SK-N-SH (cell line): ENCODE results near the gene KLF3. TPM values are rescaled to one million over a fixed set of nuclear protein-coding genes. Genes with fewer than 3 reads are reported as not detected.

Source experiments
- CTCF ChIA-PET: fragments of 300-600, 350-600 bp; formaldehyde crosslinking; extraction: SDS; loops from one replicate; lab custom pipeline; 2021; lab: Yijun Ruan, JAX
- POLR2A ChIA-PET: fragments of 350-600 bp; sonication (Branson Sonifier 250); formaldehyde crosslinking; extraction: SDS; loops from one replicate; lab custom pipeline; 2020; ENCODE audit warnings: antibody characterized with exemption, inconsistent platforms; lab: Yijun Ruan, JAX
- DNase-seq: peaks from one replicate; pipeline ENCODE4 v3.0.0; 2012
- H2AFZ ChIP-seq: fragments of 200-600 bp; sonication (generic); 2 replicates; pipeline ENCODE4 v1.8.1; 2016; ENCODE audit warnings: antibody characterized with exemption, mild to moderate bottlenecking, low read depth
- H3F3A ChIP-seq: fragments of 200-600 bp; sonication (generic); replicated peaks from 2 replicates; pipeline ENCODE3; 2016; ENCODE audit warnings: antibody characterized with exemption, mild to moderate bottlenecking; ENCODE audit not compliant: insufficient read depth
- H3K27ac ChIP-seq, 2 experiments: fragments of 200-500 bp in 1 of 2; fragments of 200-600 bp in 1 of 2; sonication (Bioruptor generic) in 1 of 2; sonication (generic), shearing (Covaris generic) in 1 of 2; 2 replicates each; pipeline versions ENCODE4 v1.5.1 to v1.6.1; 2014 to 2016; ENCODE audit warnings: low read depth in 2 of 2, inconsistent platforms in 1 of 2, low read length in 1 of 2, mild to moderate bottlenecking in 1 of 2, mixed read lengths in 1 of 2
- H3K27me3 ChIP-seq: fragments of 200-600 bp; sonication (generic), shearing (Covaris generic); 2 replicates; pipeline ENCODE4 v1.6.1; 2016; ENCODE audit warnings: mixed run types; ENCODE audit not compliant: insufficient read depth
- H3K36me3 ChIP-seq, 2 experiments: fragments of 200-500 bp in 1 of 2; fragments of 200-600 bp in 1 of 2; sonication (Bioruptor generic) in 1 of 2; sonication (generic) in 1 of 2; replicated peaks in 1 of 2; 2 replicates each; pipeline versions ENCODE3 to v1.5.1; 2014 to 2016; ENCODE audit warnings: low read length in 1 of 2, mild to moderate bottlenecking in 1 of 2; ENCODE audit not compliant: insufficient read depth in 2 of 2, control insufficient read depth in 1 of 2
- H3K4me1 ChIP-seq, 2 experiments: fragments of 200-500 bp in 1 of 2; fragments of 200-600 bp in 1 of 2; sonication (Bioruptor generic) in 1 of 2; sonication (generic), shearing (Covaris generic) in 1 of 2; 2 replicates each; pipeline versions ENCODE4 v1.5.1 to v1.6.1; 2014 to 2016; ENCODE audit warnings: low read depth in 1 of 2, low read length in 1 of 2, mixed run types in 1 of 2; ENCODE audit not compliant: insufficient read depth in 2 of 2, control insufficient read depth in 1 of 2
- H3K4me2 ChIP-seq: fragments of 200-600 bp; sonication (generic), shearing (Covaris generic); 2 replicates; pipeline ENCODE4 v1.6.1; 2017; ENCODE audit warnings: mixed run types
- H3K4me3 ChIP-seq, 2 experiments: fragments of 200-500 bp in 1 of 2; fragments of 200-600 bp in 1 of 2; sonication (Bioruptor generic) in 1 of 2; sonication (generic), shearing (Covaris generic) in 1 of 2; 2 replicates each; pipeline versions ENCODE4 v1.5.1 to v1.8.1; 2014 to 2016; ENCODE audit warnings: low read depth in 2 of 2, inconsistent platforms in 1 of 2, low read length in 1 of 2, mild to moderate bottlenecking in 1 of 2, mixed read lengths in 1 of 2, moderate library complexity in 1 of 2
- H3K79me2 ChIP-seq: fragments of 200-600 bp; sonication (generic); 2 replicates; pipeline ENCODE4 v1.8.1; 2017; ENCODE audit warnings: mild to moderate bottlenecking; ENCODE audit not compliant: insufficient read depth
- H3K9ac ChIP-seq: fragments of 200-600 bp; sonication (generic); 2 replicates; pipeline ENCODE4 v1.6.1; 2017; ENCODE audit warnings: mixed run types
- H3K9me2 ChIP-seq: fragments of 200-600 bp; sonication (generic); 2 replicates; pipeline ENCODE4 v1.6.1; 2017; ENCODE audit warnings: mixed run types
- H3K9me3 ChIP-seq: fragments of 200-600 bp; sonication (generic); 2 replicates; pipeline ENCODE4 v1.6.1; 2017; ENCODE audit warnings: mixed run types, mild to moderate bottlenecking, moderate library complexity
- H4K20me1 ChIP-seq: fragments of 200-600 bp; sonication (generic); 2 replicates; pipeline ENCODE4 v1.6.1; 2017; ENCODE audit warnings: mild to moderate bottlenecking, mixed run types; ENCODE audit not compliant: insufficient read depth
- CHD2 ChIP-seq: fragments of 150-350 bp; IDR thresholded peaks from 2 replicates; pipeline ENCODE4 v1.6.1; 2018; ENCODE audit warnings: low read length; ENCODE audit not compliant: partially characterized antibody
- ELF1 ChIP-seq: IDR thresholded peaks from 2 replicates; pipeline ENCODE4 v1.4.0; 2012
- EP300 ChIP-seq, 2 experiments: IDR thresholded peaks; 2 replicates each; pipeline versions ENCODE4 v1.4.0 to v1.6.1; 2012; ENCODE audit warnings: borderline replicate concordance in 1 of 2, low read depth in 1 of 2, low read length in 1 of 2
- JUND ChIP-seq: IDR thresholded peaks from 2 replicates; pipeline ENCODE4 v1.4.0; 2012
- NFIC ChIP-seq: IDR thresholded peaks from 2 replicates; pipeline ENCODE4 v1.4.0; 2012; ENCODE audit warnings: borderline replicate concordance
- RCOR1 ChIP-seq: fragments of 150-350 bp; IDR thresholded peaks from 2 replicates; pipeline ENCODE4 v1.6.1; 2017; ENCODE audit warnings: antibody characterized with exemption, low read length
- RXRA ChIP-seq: IDR thresholded peaks from 2 replicates; pipeline ENCODE4 v1.4.0; 2012; ENCODE audit warnings: low read depth, mild to moderate bottlenecking, borderline replicate concordance
- SMC3 ChIP-seq: IDR thresholded peaks from 2 replicates; pipeline ENCODE4 v1.6.1; 2012; ENCODE audit warnings: low read depth, low read length, improper control_type of control experiment
- TEAD4 ChIP-seq: IDR thresholded peaks from 2 replicates; pipeline ENCODE4 v1.4.0; 2012; ENCODE audit warnings: mild to moderate bottlenecking, borderline replicate concordance; ENCODE audit not compliant: insufficient read depth
- YY1 ChIP-seq: IDR thresholded peaks from 2 replicates; pipeline ENCODE4 v1.4.0; 2012; ENCODE audit warnings: low read depth, mild to moderate bottlenecking
- WGBS: methylation state at CpG from one replicate; pipeline ENCODE4 v1.1.6; 2017; ENCODE audit warnings: low lambda C conversion rate; 5-methylcytosine and 5-hydroxymethylcytosine counted together
- polyA plus RNA-seq, 3 experiments: library from polyadenylated mRNA; depleted of rRNA; stranded (reverse); fragments of >200 nt; gene quantifications; 2 replicates each; pipeline ENCODE4 v1.2.3, GENCODE V29; 2012
- TF ChIP-seq, protein P1 (sequence below): IDR thresholded peaks from 2 replicates; pipeline ENCODE4 v1.4.0; 2012; ENCODE audit warnings: low read depth
- TF ChIP-seq, protein P2 (sequence below): fragments of 150-350 bp; IDR thresholded peaks from 2 replicates; pipeline ENCODE4 v1.6.1; 2017; ENCODE audit warnings: antibody characterized with exemption, low read length, low read depth, borderline replicate concordance

Gene KLF3
- polyA plus RNA-seq, 1 of the 3 experiments (the other 2 are of a cell fraction): 8.2 TPM

GRCh38 chr4:38619316-38619715 lies 44.7 kb upstream of the KLF3 start (continued):
- TF ChIP-seq TEAD4: no peak

DNA sequence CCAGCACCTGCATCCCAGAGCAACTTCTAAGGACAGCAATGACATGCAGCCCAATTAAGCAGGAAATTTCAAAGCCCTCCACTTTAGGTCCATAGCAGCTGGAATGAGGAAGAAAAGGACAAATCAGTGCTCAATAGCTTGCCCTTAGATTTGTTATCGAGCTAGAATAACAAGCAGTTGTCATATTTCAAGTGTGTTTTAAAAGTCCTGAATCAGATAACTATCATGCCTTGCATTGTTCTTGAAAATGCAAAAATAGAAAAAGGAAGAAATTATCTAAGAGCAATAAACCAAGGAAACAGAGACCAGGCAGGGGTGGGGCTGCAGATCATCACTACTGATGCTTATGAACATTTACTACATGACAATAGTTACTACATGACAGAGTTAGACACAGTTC lies 43.9 kb upstream of the KLF3 start:
- TF ChIP-seq NFIC: no peak
- TF ChIP-seq EP300 (IDR thresholded peaks at IDR 0.05; ENCODE audit: borderline replicate concordance in 1 of 2, low read depth in 1 of 2, low read length in 1 of 2): no peak
- TF ChIP-seq, protein P1, sequence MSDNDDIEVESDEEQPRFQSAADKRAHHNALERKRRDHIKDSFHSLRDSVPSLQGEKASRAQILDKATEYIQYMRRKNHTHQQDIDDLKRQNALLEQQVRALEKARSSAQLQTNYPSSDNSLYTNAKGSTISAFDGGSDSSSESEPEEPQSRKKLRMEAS: no peak
- no peak for TF ChIP-seq JUND
- TF ChIP-seq YY1: no peak
- TF ChIP-seq RXRA: no peak
- no peak for TF ChIP-seq RCOR1
- TF ChIP-seq, protein P2, sequence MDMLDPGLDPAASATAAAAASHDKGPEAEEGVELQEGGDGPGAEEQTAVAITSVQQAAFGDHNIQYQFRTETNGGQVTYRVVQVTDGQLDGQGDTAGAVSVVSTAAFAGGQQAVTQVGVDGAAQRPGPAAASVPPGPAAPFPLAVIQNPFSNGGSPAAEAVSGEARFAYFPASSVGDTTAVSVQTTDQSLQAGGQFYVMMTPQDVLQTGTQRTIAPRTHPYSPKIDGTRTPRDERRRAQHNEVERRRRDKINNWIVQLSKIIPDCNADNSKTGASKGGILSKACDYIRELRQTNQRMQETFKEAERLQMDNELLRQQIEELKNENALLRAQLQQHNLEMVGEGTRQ: no peak
- TF ChIP-seq SMC3: no peak
- no peak for TF ChIP-seq CHD2
- Histone ChIP-seq H3K9me3 (no peaks in the 10 kb centered on the region), H3K4me1 (no peaks in the 10 kb centered on the region), H3K4me3 (no peak overlapping the region), H4K20me1 (no peaks in the 10 kb centered on the region), H3K36me3 (no peaks in the 10 kb centered on the region), H3K9me2 (no peaks in the 10 kb centered on the region), H3K4me2 (no peak overlapping the region), H3K79me2 (no peaks in the 10 kb centered on the region), H3K27ac (no peak overlapping the region), H3F3A (no peaks in the 10 kb centered on the region), H3K27me3 (no peaks in the 10 kb centered on the region), H3K9ac (no peak overlapping the region), H2AFZ (no peak overlapping the region)
- CTCF ChIA-PET: interaction anchor here (0.9 kb wide), 1 partner anchor 15 kb away, joined by 3 read pairs; no protein-coding TSS in a partner anchor
- WGBS: 42% methylated on average over 1 of the region's 1 CpG
- DNase-seq: no peak
- POLR2A ChIA-PET: no interaction called here

DNA sequence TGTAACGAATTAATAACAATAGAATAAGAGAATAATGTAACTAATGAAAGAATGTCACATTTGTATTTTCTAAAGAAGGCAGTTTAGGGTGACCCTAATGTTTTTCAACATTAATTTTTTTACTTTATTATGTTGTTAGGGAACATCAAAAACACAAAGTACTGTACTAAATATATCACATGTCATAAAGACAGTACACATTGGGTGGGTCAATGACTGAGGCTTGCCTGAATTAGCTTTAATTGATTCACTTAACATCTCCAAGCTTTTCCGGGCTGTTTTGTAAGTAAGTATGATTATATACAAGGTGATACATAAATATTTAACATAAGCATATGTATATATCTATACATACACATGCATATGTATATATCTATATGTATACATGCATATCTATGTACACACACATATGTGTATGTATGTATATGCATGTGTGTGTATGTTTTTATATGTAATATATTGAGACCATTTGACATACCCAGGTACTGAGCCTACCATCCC lies 43.4 kb upstream of the KLF3 start:
- Histone ChIP-seq H3K36me3 (no peaks in the 10 kb centered on the region), H4K20me1 (no peaks in the 10 kb centered on the region), H3F3A (no peaks in the 10 kb centered on the region), H3K27me3 (no peaks in the 10 kb centered on the region), H3K4me2 (no peak overlapping the region), H3K79me2 (no peaks in the 10 kb centered on the region), H3K9me3 (no peaks in the 10 kb centered on the region), H3K4me3 (no peak overlapping the region), H3K27ac (no peak overlapping the region), H3K4me1 (no peaks in the 10 kb centered on the region), H2AFZ (no peak overlapping the region), H3K9me2 (no peaks in the 10 kb centered on the region), H3K9ac (no peak overlapping the region)
- TF ChIP-seq RXRA (no peak), ELF1 (no peak)
- 47% methylated on average over 2 of the region's 2 CpGs for WGBS
- POLR2A ChIA-PET: no interaction called here
- CTCF ChIA-PET: interaction anchor here (0.9 kb wide), 1 partner anchor 16 kb away, joined by 3 read pairs; no protein-coding TSS in a partner anchor
- no peak for DNase-seq
